22Rv1 (cell line): Measurements from ENCODE around the gene TRPV3.

ENCODE experiments used
- CTCF ChIP-seq: fragments of 450-650 bp; IDR thresholded peaks from 2 replicates; pipeline ENCODE4 v1.5.1; 2017; ENCODE audit warnings: mild to moderate bottlenecking
- ZFX ChIP-seq: fragments of 450-650 bp; IDR thresholded peaks from 2 replicates; pipeline ENCODE4 v1.6.1; 2017; ENCODE audit warnings: antibody characterized with exemption, borderline replicate concordance

GRCh38 chr17:3524024-3524423 is 33.6 kb downstream of the TRPV3 start:
- TF ChIP-seq CTCF (no peak), ZFX (no peak)
